Measurements from ENCODE around the gene PER2. TPM values are rescaled to one million over a fixed set of nuclear protein-coding genes. Genes with fewer than 3 reads are reported as not detected.

PER2 gene
- total RNA-seq, 4 donors from 2014 or later, result 6.2 to 28.0 (median 12.0) TPM

GRCh38 chr2:238334885-238335284 lies 46.5 kb upstream of the PER2 start:
- no peaks in the 10 kb centered on the region for H3K4me1 ChIP-seq
- no peak overlapping the region for H3K4me3 ChIP-seq
- intact Hi-C loops (cut with DNase I), result no loop called here
- H3K9me3 ChIP-seq, result no peaks in the 10 kb centered on the region
- no peak for DNase-seq
- TF ChIP-seq POLR2A (IDR thresholded peaks at IDR 0.05), result no peak
- TF ChIP-seq CTCF (IDR thresholded peaks at IDR 0.05), result no peak
- H3K27me3 ChIP-seq, result no peaks in the 10 kb centered on the region
- H3K36me3 ChIP-seq, result peaks cover 0 to 66% (median 0%) of the 10 kb centered on the region in 3 donors
- H3K27ac ChIP-seq, result no peak overlapping the region
- WGBS, 2 donors, result 81 to 95% methylated on average over 6 of the region's 6 CpGs

GRCh38 chr2:238331916-238332315 lies 43.5 kb upstream of the PER2 start:
- Histone ChIP-seq H3K27ac (no peak overlapping the region), H3K27me3 (no peaks in the 10 kb centered on the region), H3K4me3 (no peak overlapping the region), H3K4me1 (no peaks in the 10 kb centered on the region), H3K36me3 (peaks cover 0 to 72% (median 6%) of the 10 kb centered on the region in 3 donors), H3K9me3 (no peaks in the 10 kb centered on the region)
- DNase-seq, result no peak
- intact Hi-C loops (cut with DNase I), result no loop called here
- no peak for TF ChIP-seq CTCF (IDR thresholded peaks at IDR 0.05)
- no peak for TF ChIP-seq POLR2A (IDR thresholded peaks at IDR 0.05)
- WGBS, 2 donors, result 88 to 89% methylated on average over 5 of the region's 5 CpGs

DNA sequence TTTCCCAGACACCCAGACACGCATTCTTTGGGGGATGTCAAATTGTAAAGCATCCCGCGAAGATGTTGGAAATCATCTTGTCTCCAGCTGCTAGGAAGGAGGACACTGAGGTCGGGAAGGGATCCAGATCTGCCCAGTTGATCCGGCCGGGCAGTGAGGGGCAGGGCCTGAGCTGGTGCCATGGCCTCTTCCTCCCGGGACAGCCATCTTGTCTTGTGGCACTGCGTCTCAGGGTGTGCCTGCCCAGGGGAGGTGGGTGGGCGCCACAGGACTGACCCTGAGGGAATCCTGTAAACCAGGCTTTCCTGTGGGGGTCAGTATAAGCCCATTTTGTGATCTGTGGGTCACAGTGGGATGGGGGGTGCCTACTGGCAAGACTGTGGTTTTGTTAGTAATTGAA lies 42.0 kb upstream of the PER2 start:
- WGBS, 2 donors, result 94 to 96% methylated on average over 4 to 6 of the region's 9 CpGs

DNA sequence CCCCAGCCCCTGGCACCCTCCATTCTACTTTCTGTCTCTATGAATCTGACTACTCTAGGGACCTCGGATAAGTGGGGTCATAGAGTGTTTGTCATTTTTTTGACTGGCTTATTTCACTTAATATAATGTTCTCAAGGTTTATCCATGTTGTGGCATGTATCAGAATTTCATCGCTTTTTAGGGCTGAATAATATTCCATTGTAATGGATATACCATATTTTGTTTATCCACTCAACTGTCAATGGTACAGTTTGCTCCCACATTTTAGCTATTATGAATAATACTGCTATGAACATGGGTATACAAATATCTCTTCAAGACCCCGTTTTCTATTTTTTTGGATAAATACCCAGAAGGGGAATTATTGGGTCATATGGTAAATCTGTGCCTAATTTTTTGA lies 39.3 kb upstream of the PER2 start:
- H3K4me1 ChIP-seq, result no peaks in the 10 kb centered on the region
- no peaks in the 10 kb centered on the region for H3K27me3 ChIP-seq
- 93 to 97% methylated on average over 3 of the region's 3 CpGs for WGBS, 2 donors
- no peaks in the 10 kb centered on the region for H3K9me3 ChIP-seq
- peaks cover 0 to 67% (median 6%) of the 10 kb centered on the region in 3 donors for H3K36me3 ChIP-seq
- no peak for DNase-seq
- intact Hi-C loops (cut with DNase I), result no loop called here
- no peak overlapping the region for H3K27ac ChIP-seq
- no peak overlapping the region for H3K4me3 ChIP-seq
- TF ChIP-seq POLR2A (IDR thresholded peaks at IDR 0.05), result no peak
- no peak for TF ChIP-seq CTCF (IDR thresholded peaks at IDR 0.05)

More for the DNA sequence above, 42.0 kb upstream of the PER2 start:
- intact Hi-C loops (cut with DNase I), result no loop called here
- H3K4me3 ChIP-seq, result no peak overlapping the region
- H3K4me1 ChIP-seq, result no peaks in the 10 kb centered on the region
- TF ChIP-seq CTCF (IDR thresholded peaks at IDR 0.05), result no peak
- no peak for TF ChIP-seq POLR2A (IDR thresholded peaks at IDR 0.05)
- no peak for DNase-seq
- H3K36me3 ChIP-seq, result peaks cover 0 to 78% (median 6%) of the 10 kb centered on the region in 3 donors
- H3K27me3 ChIP-seq, result no peaks in the 10 kb centered on the region
- no peak overlapping the region for H3K27ac ChIP-seq
- no peaks in the 10 kb centered on the region for H3K9me3 ChIP-seq

- 85 to 90% methylated on average over 12 of the region's 12 CpGs for WGBS, 2 donors
- intact Hi-C loops (cut with DNase I), result no loop called here
- Histone ChIP-seq H3K4me1 (peaks cover 0 to 4% (median under 1%) of the 10 kb centered on the region in 3 donors), H3K27me3 (no peaks in the 10 kb centered on the region), H3K9me3 (no peaks in the 10 kb centered on the region), H3K27ac (no peak overlapping the region), H3K4me3 (no peak overlapping the region), H3K36me3 (peaks cover 0 to 66% (median 6%) of the 10 kb centered on the region in 3 donors)
- no peak for DNase-seq
- TF ChIP-seq POLR2A (IDR thresholded peaks at IDR 0.05) (no peak), CTCF (IDR thresholded peaks at IDR 0.05) (no peak)
Measured at GRCh38 chr2:238326801-238327365, 38.5 kb upstream of the PER2 start.

Measured in esophagus squamous epithelium (tissue), 5 donors.